Transverse colon (tissue), 4 donors: Measurements from ENCODE around the gene MICAL2.

Source experiments
- EP300 ChIP-seq: sonication (generic); formaldehyde crosslinking; IDR thresholded peaks from one replicate; pipeline ENCODE4 v1.6.1; 2017; ENCODE audit warnings: antibody characterized with exemption, low read depth
- POLR2A ChIP-seq: fragments of 450-650 bp; IDR thresholded peaks from one replicate; pipeline ENCODE4 v1.6.1; 2016; ENCODE audit warnings: antibody characterized with exemption, mild to moderate bottlenecking, moderate library complexity
- POLR2AphosphoS5 ChIP-seq, 3 donors: sonication (generic); formaldehyde crosslinking; IDR thresholded peaks; one replicate each; pipeline ENCODE4 v1.6.1; 2016; ENCODE audit warnings: antibody characterized with exemption in 3 of 3
- TF ChIP-seq, protein P1 (sequence below), 5 experiments: fragments of 200-600 bp in 3 of 5; fragments of 450-650 bp in 2 of 5; sonication (generic) in 3 of 5; IDR thresholded peaks; 1 replicate in 2 of 5; 2 replicates in 3 of 5; pipeline ENCODE4 v1.5.1; 2016 to 2017; ENCODE audit warnings: antibody characterized with exemption in 5 of 5, inconsistent platforms in 3 of 5, mild to moderate bottlenecking in 2 of 5, moderate library complexity in 1 of 5

GRCh38 chr11:12286606-12287005, 176.2 kb downstream of the MICAL2 start:
- TF ChIP-seq, protein P1, sequence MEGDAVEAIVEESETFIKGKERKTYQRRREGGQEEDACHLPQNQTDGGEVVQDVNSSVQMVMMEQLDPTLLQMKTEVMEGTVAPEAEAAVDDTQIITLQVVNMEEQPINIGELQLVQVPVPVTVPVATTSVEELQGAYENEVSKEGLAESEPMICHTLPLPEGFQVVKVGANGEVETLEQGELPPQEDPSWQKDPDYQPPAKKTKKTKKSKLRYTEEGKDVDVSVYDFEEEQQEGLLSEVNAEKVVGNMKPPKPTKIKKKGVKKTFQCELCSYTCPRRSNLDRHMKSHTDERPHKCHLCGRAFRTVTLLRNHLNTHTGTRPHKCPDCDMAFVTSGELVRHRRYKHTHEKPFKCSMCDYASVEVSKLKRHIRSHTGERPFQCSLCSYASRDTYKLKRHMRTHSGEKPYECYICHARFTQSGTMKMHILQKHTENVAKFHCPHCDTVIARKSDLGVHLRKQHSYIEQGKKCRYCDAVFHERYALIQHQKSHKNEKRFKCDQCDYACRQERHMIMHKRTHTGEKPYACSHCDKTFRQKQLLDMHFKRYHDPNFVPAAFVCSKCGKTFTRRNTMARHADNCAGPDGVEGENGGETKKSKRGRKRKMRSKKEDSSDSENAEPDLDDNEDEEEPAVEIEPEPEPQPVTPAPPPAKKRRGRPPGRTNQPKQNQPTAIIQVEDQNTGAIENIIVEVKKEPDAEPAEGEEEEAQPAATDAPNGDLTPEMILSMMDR (IDR thresholded peaks at IDR 0.05): no peak
- TF ChIP-seq POLR2AphosphoS5 (IDR thresholded peaks at IDR 0.05) (no peak), POLR2A (no peak), EP300 (no peak)
